Motor neuron (in vitro differentiated cells): Measurements from ENCODE around the gene FCGBP. TPM values are rescaled to one million over a fixed set of nuclear protein-coding genes. Genes with fewer than 3 reads are reported as not detected.
A peak's percentile ranks its signal among the peaks of the same experiment; 100 is the strongest.
"Not testable (repeated sequence)": the region's sequence is repeated elsewhere in the genome, so short reads cannot be mapped to it uniquely, and the experiment has no call there.

ENCODE experiments used
- ATAC-seq, 8 experiments: fragments of 200-7000 bp; cut with Tn5 transposase; replicated peaks in 6 of 8; 2 replicates each; pipeline ENCODE4 v1.8.0; 2021; ENCODE audit warnings: mild to moderate bottlenecking in 8 of 8, moderate library complexity in 8 of 8
- H3K27ac ChIP-seq, 2 donors: fragments of 250-450 bp; sonication (Bioruptor Pico); 2 replicates each; pipeline ENCODE4 v1.9.0; 2021; ENCODE audit warnings: antibody characterized with exemption in 2 of 2, mild to moderate bottlenecking in 2 of 2, moderate library complexity in 1 of 2
- H3K4me1 ChIP-seq, 2 donors: fragments of 250-450 bp; sonication (Bioruptor Pico); replicated peaks in 1 of 2; 2 replicates each; pipeline ENCODE4 v1.6.1; 2021; ENCODE audit warnings: antibody characterized with exemption in 2 of 2, mild to moderate bottlenecking in 2 of 2, moderate library complexity in 1 of 2
- H3K4me3 ChIP-seq, 5 donors: fragments of 250-450 bp; sonication (Bioruptor Pico); 2 replicates each; pipeline ENCODE4 v1.9.0; 2021; ENCODE audit warnings: antibody characterized with exemption in 5 of 5, mild to moderate bottlenecking in 5 of 5, moderate library complexity in 4 of 5
- WGBS, 10 experiments: fragments of 450-650 bp; shearing (Covaris generic); methylation state at CpG; one replicate each; pipeline ENCODE4 v1.0.0; 2022; 5-methylcytosine and 5-hydroxymethylcytosine counted together
- in situ Hi-C, 9 experiments: fragments of 400-800 bp; cut with MboI; loops; one replicate each; pipeline ENCODE4 v1.15.0; 2021; ENCODE audit warnings: low sequenced_read_pairs in 9 of 9, low pct_unique_long_range_greater_than_20kb in 2 of 9; ENCODE audit not compliant: unreplicated experiment in 9 of 9
- total RNA-seq, 8 experiments: library from RNA; unstranded; fragments of 300-600 nt; gene quantifications; 2 replicates each; pipeline versions ENCODE4 v1.2.3 to v1.2.4, GENCODE V29; 2022

The FCGBP gene
- total RNA-seq, 8 experiments from 2014 or later = 0.22 to 1.4 (median 0.56) TPM

- WGBS, 10 experiments = 38 to 90% (median 79%) methylated on average over 2 to 17 of the region's 17 CpGs
- Histone ChIP-seq H3K27ac (no peak overlapping the region), H3K4me1 (no peaks in the 10 kb centered on the region), H3K4me3 (no peak overlapping the region)
- no peak for ATAC-seq
- in situ Hi-C loops = no loop called here
Measured at GRCh38 chr19:39890755-39891551, 43.5 kb downstream of the FCGBP start.

- peak in 1 of 8 experiments; percentile 24 for ATAC-seq
- H3K27ac ChIP-seq, H3K4me3 ChIP-seq, in situ Hi-C loops, H3K4me1 ChIP-seq: not testable (repeated sequence)
- 44 to 100% (median 81%) methylated on average over 1 to 10 of the region's 20 CpGs for WGBS, 10 experiments
Measured at GRCh38 chr19:39889872-39890754, 44.3 kb downstream of the FCGBP start.

GRCh38 chr19:39887456-39887951, 46.9 kb downstream of the FCGBP start:
- ATAC-seq, H3K27ac ChIP-seq, H3K4me3 ChIP-seq, H3K4me1 ChIP-seq, in situ Hi-C loops: not testable (repeated sequence)
- WGBS, 10 experiments = no CpG with 5 or more reads among the region's 3 CpGs

- in situ Hi-C loops, H3K27ac ChIP-seq, H3K4me1 ChIP-seq, H3K4me3 ChIP-seq, ATAC-seq: not testable (repeated sequence)
- no CpG with 5 or more reads among the region's 30 CpGs for WGBS, 10 experiments
Measured at GRCh38 chr19:39885821-39886554, 48.4 kb downstream of the FCGBP start.

- no CpG with 5 or more reads among the region's 9 CpGs for WGBS, 10 experiments
- not testable (repeated sequence) for H3K4me3 ChIP-seq
Measured at GRCh38 chr19:39884721-39885120, 49.7 kb downstream of the FCGBP start.

More at GRCh38 chr19:39884721-39885120, 49.7 kb downstream of the FCGBP start:
- H3K4me1 ChIP-seq, in situ Hi-C loops, ATAC-seq, H3K27ac ChIP-seq: not testable (repeated sequence)

Other genes with a start within 250 kb of the FCGBP start
- not detected for gene LGALS14, start 230.2 kb downstream of the FCGBP start, total RNA-seq
- gene CLC, start 196.6 kb downstream of the FCGBP start, total RNA-seq = not detected
- 10 to 100 TPM in 1 of 8 experiments, not detected in 7; 34.9 TPM for gene LEUTX, start 155.8 kb downstream of the FCGBP start, total RNA-seq
- gene DYRK1B, start 100.5 kb downstream of the FCGBP start, total RNA-seq = 10 to 100 TPM in 7 of 8 experiments, 1 to 10 TPM in 1; 8.9 to 27.3 (median 13.6) TPM
- gene FBL, start 88.3 kb downstream of the FCGBP start, total RNA-seq = 100 to 1,000 TPM in 4 of 8 experiments, 10 to 100 TPM in 4; 67.4 to 311 (median 110) TPM
- gene PSMC4, start 36.5 kb upstream of the FCGBP start, total RNA-seq = 100 to 1,000 TPM in 6 of 8 experiments, 10 to 100 TPM in 2; 86.5 to 155 (median 127) TPM
- gene ZNF546, start 62.4 kb upstream of the FCGBP start, total RNA-seq = 1 to 10 TPM; 3.7 to 7.9 (median 5.5) TPM
- gene ZNF780B, start 121.6 kb upstream of the FCGBP start, total RNA-seq = 10 to 100 TPM; 12.0 to 47.1 (median 22.2) TPM
- 10 to 100 TPM; 13.8 to 23.8 (median 15.8) TPM for gene ZNF780A, start 156.3 kb upstream of the FCGBP start, total RNA-seq